Caco-2 (cell line): ENCODE results near the gene TMX1. TPM values are rescaled to one million over a fixed set of nuclear protein-coding genes. Genes with fewer than 3 reads are reported as not detected.

Source experiments
- BruUV-seq: library from RNA; stranded (reverse); fragments of 400-500 nt; replicated peaks from 2 replicates; lab custom pipeline; 2021; lab: Mats Ljungman, UMichigan
- CTCF ChIA-PET: fragments of 300-600 bp; sonication (Branson Sonifier 250); formaldehyde crosslinking; loops from one replicate; lab custom pipeline; 2022; ENCODE audit warnings: antibody characterized with exemption; lab: Charles Lee
- POLR2A ChIA-PET: fragments of 300-600 bp; sonication (Branson Sonifier 250); formaldehyde crosslinking; loops from one replicate; lab custom pipeline; 2022; ENCODE audit warnings: antibody characterized with exemption; lab: Charles Lee
- DNase-seq, 2 experiments: peaks; one replicate each; pipeline versions ENCODE4 v3.0.0 to v3.0.0-alpha.2; 2020 to 2022
- H3K27me3 ChIP-seq: replicated peaks from 2 replicates; pipeline ENCODE4 v1.6.0; 2011; ENCODE audit warnings: low read length; ENCODE audit not compliant: control insufficient read depth, insufficient read depth
- H3K36me3 ChIP-seq: 2 replicates; pipeline ENCODE4 v1.5.1; 2011; ENCODE audit warnings: low read length; ENCODE audit not compliant: control insufficient read depth, insufficient read depth
- H3K4me1 ChIP-seq: fragments of 250-450 bp; sonication (Bioruptor Pico); 2 replicates; pipeline ENCODE4 v1.5.1; 2020; ENCODE audit warnings: mild to moderate bottlenecking
- H3K4me3 ChIP-seq: 2 replicates; pipeline ENCODE4 v1.5.1; 2011; ENCODE audit warnings: low read depth, mild to moderate bottlenecking, control low read depth, low read length
- H3K9me3 ChIP-seq: fragments of 250-450 bp; sonication (Bioruptor Pico); 2 replicates; pipeline ENCODE4 v1.5.1; 2020; ENCODE audit warnings: mild to moderate bottlenecking, moderate library complexity
- H3K27ac Mint-ChIP-seq: one replicate; pipeline ENCODE4 v1.8.0; 2022; ENCODE audit warnings: mixed read lengths; ENCODE audit not compliant: unreplicated experiment
- H3K27me3 Mint-ChIP-seq: one replicate; pipeline ENCODE4 v1.8.0; 2022; ENCODE audit warnings: mixed read lengths; ENCODE audit not compliant: insufficient read depth, unreplicated experiment
- H3K36me3 Mint-ChIP-seq: one replicate; pipeline ENCODE4 v1.8.0; 2022; ENCODE audit warnings: mild to moderate bottlenecking, mixed read lengths; ENCODE audit not compliant: insufficient read depth, unreplicated experiment
- H3K4me1 Mint-ChIP-seq: one replicate; pipeline ENCODE4 v1.8.0; 2022; ENCODE audit warnings: low read depth, mixed read lengths; ENCODE audit not compliant: unreplicated experiment
- H3K4me3 Mint-ChIP-seq: one replicate; pipeline ENCODE4 v1.8.0; 2022; ENCODE audit warnings: mild to moderate bottlenecking, moderate library complexity, mixed read lengths; ENCODE audit not compliant: unreplicated experiment
- H3K9me3 Mint-ChIP-seq: one replicate; pipeline ENCODE4 v1.8.0; 2022; ENCODE audit warnings: mixed read lengths; ENCODE audit not compliant: unreplicated experiment
- CTCF ChIP-seq, 2 experiments: fragments of 200-600 bp in 1 of 2; IDR thresholded peaks; 1 replicate in 1 of 2; 2 replicates in 1 of 2; pipeline versions ENCODE4 v1.5.1 to v1.8.0; 2011 to 2022; ENCODE audit warnings: antibody characterized with exemption in 1 of 2, control low read depth in 1 of 2, inconsistent platforms in 1 of 2, low read depth in 1 of 2, low read length in 1 of 2, mild to moderate bottlenecking in 1 of 2, moderate library complexity in 1 of 2; ENCODE audit not compliant: insufficient read depth in 1 of 2, severe bottlenecking in 1 of 2, unreplicated experiment in 1 of 2
- intact Hi-C: fragments of 100-400 bp; cut with micrococcal nuclease; formaldehyde crosslinking; loops from one replicate; pipeline ENCODE4 v1.10.0; 2022; ENCODE audit not compliant: unreplicated experiment
- total RNA-seq: library from RNA; stranded (reverse); gene quantifications from 2 replicates; pipeline ENCODE4 v1.2.3, GENCODE V29; 2022

TMX1 gene
- total RNA-seq, 1 experiment from 2014 or later = 44.7 TPM

DNA sequence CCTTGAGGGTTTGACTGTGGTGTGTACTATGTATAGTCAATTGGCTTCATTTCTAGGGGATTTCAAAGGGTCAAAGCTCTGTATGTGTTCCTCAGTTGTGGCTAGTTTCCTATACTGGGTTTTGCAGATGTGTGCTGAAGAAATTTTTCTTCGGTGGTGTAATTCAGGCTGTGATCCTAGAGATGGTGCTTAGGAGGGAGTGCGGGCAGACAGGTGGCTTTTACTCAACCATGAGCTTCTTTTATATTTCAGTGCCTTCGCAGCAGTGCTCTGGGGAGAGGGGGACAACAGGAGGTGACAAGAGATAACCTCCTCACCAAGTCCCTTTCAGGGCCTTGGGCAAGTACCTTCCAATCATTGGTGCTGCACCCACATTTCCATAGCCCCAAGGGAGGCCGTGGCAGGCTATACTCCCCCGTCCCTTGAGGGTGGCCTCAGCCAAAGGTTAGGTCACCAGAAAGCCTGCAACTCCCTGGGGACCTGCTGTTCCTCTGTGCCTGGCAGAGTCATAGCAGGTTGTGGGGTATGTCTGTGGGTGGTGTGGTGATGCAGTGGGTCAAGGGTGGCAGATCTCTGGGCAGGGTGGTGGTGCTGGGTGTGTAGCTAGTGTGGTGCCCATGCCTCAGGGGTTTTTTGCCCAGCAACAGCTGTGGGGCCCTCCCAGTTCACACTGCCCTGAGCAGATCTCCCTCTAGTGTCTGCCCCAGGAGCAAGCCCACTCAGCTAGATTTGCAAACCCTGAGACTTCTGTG is 37.0 kb upstream of the TMX1 start:
- Mint-ChIP-seq H3K27me3 (no peaks in the 10 kb centered on the region), H3K9me3 (no peaks in the 10 kb centered on the region), H3K36me3 (peaks cover 5% of the 10 kb centered on the region), H3K4me3 (no peak overlapping the region), H3K27ac (no peak overlapping the region), H3K4me1 (peaks cover 25% of the 10 kb centered on the region)
- Histone ChIP-seq H3K9me3 (no peaks in the 10 kb centered on the region), H3K27me3 (no peaks in the 10 kb centered on the region), H3K4me1 (peaks cover 17% of the 10 kb centered on the region), H3K36me3 (no peaks in the 10 kb centered on the region), H3K4me3 (no peak overlapping the region)
- TF ChIP-seq CTCF (IDR thresholded peaks at IDR 0.05; ENCODE audit: insufficient read depth in 1 of 2, low read depth in 1 of 2, low read length in 1 of 2, severe bottlenecking in 1 of 2, unreplicated experiment in 1 of 2) = no peak
- DNase-seq = no peak
- CTCF ChIA-PET = no interaction called here
- intact Hi-C loops = no loop called here
- POLR2A ChIA-PET = no interaction called here
- BruUV-seq = no TSS peak

- DNase-seq = no peak
- H3K4me1 Mint-ChIP-seq = peaks cover 26% of the 10 kb centered on the region
These were observed 36.2 kb upstream of the TMX1 start for GRCh38 chr14:51203881-51204280.

DNA sequence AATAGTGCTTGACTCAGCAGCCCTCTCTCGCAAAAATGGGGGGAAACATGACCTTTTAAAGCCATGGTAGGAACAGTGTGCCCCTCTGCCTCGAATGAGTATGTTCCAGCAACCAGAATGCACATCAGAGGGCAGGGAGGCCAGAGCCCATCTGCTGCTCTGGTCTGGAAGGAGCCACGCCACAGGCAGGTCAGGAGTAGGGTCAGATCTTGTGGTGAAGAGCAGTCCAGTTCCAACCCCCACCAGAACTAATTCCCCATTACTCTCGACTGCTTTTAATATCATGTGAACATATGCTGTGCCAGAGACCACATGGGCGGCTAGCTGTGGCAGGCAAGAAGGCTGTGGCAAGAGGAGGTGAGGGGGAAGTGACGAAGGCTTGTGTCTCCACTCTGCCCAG is 34.6 kb upstream of the TMX1 start:
- Mint-ChIP-seq H3K9me3 (no peaks in the 10 kb centered on the region), H3K36me3 (peaks cover 5% of the 10 kb centered on the region), H3K4me3 (no peak overlapping the region), H3K4me1 (peaks cover 26% of the 10 kb centered on the region), H3K27me3 (no peaks in the 10 kb centered on the region), H3K27ac (peak overlapping the region; percentile 64)
- Histone ChIP-seq H3K36me3 (no peaks in the 10 kb centered on the region), H3K4me1 (peaks cover 17% of the 10 kb centered on the region), H3K27me3 (no peaks in the 10 kb centered on the region), H3K4me3 (no peak overlapping the region), H3K9me3 (no peaks in the 10 kb centered on the region)
- no peak for DNase-seq
- TF ChIP-seq CTCF (IDR thresholded peaks at IDR 0.05; ENCODE audit: insufficient read depth in 1 of 2, low read depth in 1 of 2, low read length in 1 of 2, severe bottlenecking in 1 of 2, unreplicated experiment in 1 of 2) = no peak
- ChIA-PET CTCF (no interaction called here), POLR2A (no interaction called here)
- intact Hi-C loops = no loop called here
- BruUV-seq = no TSS peak

More at GRCh38 chr14:51203881-51204280, 36.2 kb upstream of the TMX1 start:
- Histone ChIP-seq H3K4me1 (peaks cover 17% of the 10 kb centered on the region), H3K36me3 (no peaks in the 10 kb centered on the region), H3K27me3 (no peaks in the 10 kb centered on the region), H3K9me3 (no peaks in the 10 kb centered on the region), H3K4me3 (no peak overlapping the region)
- TF ChIP-seq CTCF (IDR thresholded peaks at IDR 0.05; ENCODE audit: insufficient read depth in 1 of 2, low read depth in 1 of 2, low read length in 1 of 2, severe bottlenecking in 1 of 2, unreplicated experiment in 1 of 2) = no peak
- H3K36me3 Mint-ChIP-seq = peaks cover 5% of the 10 kb centered on the region
- ChIA-PET CTCF (no interaction called here), POLR2A (no interaction called here)
- no peaks in the 10 kb centered on the region for H3K9me3 Mint-ChIP-seq
- no peaks in the 10 kb centered on the region for H3K27me3 Mint-ChIP-seq
- intact Hi-C loops = no loop called here
- H3K4me3 Mint-ChIP-seq = no peak overlapping the region
- no peak overlapping the region for H3K27ac Mint-ChIP-seq
- BruUV-seq = no TSS peak
